CD4-positive, alpha-beta T cell treated with Interferon gamma for 1 hour (primary cell): ENCODE measurements around the gene P2RX6.

Experiments
- DNase-seq: peaks from one replicate; pipeline ENCODE4 v3.0.0-alpha.2; 2020

P2RX6 gene

DNA sequence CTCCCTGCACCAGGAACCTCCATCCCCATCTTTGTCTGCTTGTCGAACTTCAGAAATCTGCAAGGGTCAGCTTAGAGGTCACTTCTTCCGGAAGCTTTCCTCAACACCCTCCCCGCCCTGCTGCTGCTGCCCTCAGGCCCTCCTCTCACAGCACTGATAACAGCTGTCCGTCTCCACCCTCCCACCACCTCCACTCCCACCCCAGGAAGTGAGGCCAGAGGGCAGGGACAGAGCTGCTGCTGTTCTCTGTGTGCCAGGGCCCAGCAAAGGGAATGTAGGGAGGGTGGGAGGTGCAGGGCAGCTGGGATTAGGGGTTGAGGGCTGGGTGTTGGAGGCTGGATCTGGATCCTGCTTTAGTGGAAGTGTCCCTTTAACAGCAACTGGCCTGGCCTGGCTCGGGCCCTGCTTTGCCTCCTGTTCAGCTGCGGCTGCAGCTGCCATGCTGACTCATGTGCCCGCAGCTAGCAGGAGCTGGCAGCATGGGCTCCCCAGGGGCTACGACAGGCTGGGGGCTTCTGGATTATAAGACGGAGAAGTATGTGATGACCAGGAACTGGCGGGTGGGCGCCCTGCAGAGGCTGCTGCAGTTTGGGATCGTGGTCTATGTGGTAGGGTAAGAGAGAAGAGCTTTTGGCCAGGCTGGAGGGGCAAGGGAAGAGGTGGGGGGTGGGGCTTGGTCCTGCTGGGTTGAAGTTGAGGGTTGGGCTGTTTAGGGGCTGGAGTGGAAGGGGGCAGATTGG, at the start of gene P2RX6:
Gene P2RX6 (plus strand): TSS at position 440 of the 740 bp plus-strand sequence. CDS start 10 bp downstream, at position 450.
- no peak for DNase-seq

DNA sequence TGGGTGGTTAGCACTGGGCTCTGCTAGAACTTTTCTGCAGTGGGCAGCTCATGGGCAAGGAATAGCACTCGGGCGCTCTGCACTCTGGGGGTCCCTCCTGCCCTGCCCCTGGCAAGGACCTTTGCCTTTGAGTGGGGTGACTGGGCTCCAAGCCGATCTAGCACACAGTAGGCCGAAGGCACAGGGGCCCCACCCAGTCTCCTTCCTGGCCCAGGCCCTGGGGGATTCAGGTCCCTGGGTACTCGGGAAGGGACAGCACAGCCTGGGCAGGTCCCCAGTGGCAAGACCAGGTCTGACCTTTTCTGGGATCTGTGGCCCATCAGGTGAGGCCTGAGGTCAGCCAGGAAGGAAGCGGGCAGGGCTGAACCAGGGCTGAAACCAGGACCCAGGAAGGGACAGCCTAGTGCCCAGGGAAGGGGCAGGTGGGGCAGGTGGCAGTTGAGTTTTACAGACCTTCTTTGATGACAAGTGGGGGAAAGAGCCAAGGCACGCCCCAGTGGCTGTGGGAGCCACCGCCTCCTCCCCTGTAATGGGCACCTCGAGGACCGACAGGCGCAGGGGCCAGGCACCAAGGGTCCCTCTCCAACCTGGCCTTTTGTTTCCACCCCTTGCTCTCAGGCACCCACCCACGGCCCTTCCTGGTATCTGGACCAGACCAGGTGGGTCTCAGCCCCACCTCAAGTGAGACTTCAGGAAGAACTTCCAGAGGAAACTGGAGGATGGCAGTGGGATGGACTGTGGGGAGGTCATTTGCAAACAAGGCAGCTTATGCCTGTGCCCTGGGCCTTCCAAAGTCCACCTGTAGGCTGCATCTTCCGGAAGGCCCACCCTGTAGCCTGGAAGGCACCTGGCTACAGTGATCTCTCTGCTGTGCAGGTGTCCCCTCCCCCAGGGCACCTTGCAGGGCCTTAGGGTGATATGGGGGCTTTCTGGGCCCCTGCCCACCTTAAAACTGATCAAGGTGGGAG, 48.8 kb upstream of the P2RX6 start:
- DNase-seq = no peak

DNA sequence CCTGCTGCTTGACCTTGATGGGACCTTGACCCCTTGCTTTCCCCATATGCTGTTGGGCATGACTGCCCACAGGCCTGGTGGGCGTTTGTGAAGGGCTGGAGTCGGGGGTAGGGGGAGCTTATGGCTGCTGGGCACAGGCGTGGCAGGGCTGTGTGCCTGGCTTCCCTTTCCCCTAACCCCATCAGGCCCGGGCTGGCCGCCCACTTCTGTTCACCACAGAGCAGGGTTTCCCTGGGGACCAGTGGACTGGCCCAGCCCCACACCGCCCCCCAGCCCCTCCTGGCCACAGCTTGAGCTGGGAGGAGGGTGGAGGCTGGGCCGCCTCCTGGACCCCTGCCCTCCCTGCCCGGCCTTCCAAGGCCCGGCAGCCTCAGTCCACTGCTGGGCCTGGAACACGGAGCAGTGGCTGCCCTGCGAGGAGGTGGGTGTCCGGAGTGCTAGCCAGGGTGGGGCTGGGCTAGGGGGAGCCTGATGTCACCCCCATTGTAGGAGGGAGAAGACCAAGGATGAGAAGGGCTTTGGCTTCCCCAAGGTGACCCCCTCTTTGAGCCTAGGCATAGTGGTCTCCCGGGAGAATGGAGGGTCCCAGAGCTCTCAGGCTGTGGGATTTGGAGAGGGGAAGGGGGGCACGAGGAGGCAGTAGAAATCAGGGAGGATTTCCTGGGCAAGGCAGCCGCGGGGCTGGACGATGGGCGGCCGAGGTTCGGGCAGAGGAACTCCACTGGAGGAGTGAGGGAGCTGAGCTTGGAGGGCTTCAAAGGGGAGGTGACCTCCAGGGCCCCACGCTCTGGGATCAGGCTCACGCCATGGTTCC, 47.9 kb upstream of the P2RX6 start, which contains the start of gene AIFM3:
Gene AIFM3 (plus strand): TSS at position 373 of the 814 bp plus-strand sequence. CDS start 690 bp downstream, outside the sequence.
- DNase-seq = no peak

DNA sequence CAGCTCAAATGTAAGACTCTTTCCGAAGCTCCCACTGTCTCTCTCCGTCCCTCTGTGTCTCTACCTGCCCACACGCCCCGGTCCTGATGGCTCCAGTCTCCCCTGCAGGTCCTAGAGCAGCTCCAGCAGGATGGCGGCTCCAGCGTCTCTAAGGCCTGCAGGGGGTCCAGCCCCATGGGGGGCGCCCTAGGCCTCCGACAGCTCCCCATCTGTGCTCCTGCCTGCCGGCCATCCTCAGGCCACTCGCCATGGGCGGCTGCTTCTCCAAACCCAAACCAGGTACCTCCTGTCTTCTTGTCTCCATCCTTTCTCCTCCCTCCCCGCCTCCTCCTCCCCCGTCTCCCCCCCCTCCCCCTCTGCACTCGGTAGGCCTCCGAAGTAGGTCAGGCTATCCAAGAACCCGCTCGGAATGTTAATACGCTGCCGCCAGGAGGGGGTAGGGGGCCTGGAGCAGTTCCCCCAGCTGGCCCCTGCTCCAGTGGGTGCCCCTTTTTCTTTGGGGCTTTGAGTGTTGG, 47.2 kb upstream of the P2RX6 start:
- no peak for DNase-seq

DNA sequence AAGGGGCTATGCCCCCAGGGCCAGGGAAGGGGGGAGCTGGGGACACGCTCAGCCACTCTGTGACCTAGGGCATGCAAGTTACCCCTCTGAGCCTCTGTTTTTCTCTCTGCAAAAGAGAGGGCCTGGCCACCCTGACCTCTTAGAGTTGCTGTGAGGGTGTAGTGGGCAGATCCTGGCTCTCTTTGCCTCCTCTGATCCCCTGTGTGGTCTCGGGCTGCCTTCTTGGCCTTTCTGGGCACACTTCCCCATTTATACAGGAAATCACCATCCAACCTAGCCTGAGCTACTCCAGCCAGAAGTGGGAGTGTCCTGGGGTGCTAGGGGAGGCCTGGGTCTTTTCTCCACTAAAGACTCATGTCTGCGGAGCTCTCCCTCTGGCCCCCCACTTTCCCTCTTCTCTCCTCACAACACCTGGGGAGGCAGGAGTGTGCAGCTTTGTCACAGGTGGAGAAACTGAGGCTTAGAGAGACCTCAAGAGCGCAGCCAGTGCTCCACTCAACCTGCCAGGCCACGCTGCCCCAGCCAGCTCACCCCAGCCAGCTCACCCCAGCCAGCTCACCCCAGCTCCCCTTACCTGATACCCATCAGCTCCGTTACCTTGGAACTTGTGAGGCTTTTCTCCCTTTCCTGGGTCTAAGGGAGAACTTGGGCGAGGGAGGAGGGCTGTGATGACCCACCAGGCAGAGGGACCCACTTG, 46.5 kb upstream of the P2RX6 start:
- peak; percentile 20 for DNase-seq

DNA sequence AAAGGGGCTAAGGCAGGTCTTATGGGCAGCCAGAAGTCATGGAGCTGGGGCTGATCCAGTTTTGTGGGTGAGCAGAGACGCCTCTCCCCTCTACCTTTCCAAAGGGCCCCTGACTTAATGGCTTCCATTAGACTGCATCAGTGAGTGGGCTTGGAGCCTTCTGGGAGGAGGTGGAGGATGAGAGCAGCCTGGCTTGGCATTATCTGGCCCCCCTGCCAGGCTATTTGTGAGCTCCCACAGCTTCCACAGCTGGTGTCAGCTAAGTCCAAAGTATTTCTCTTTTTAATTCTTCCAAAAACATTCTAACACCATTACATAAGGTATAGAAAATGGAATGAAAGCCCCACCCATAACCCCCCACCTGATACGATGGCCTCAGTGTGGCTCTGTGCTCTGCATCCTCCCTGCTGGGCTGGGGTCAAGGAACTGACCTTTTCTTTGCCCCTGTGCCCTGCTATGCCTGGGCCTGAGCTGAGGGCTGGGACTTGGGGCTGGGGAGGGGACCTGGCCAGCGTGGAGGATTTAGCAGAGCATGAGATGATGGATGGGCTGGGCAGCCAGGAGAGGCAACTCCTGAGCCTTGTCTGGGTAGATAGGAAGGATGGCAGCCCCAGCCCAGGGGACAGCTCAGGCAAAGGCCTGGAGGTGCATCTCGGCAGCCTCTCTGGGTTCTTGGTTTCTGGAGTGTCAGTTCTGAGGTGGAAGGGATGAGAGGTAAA, 43.9 kb upstream of the P2RX6 start:
- DNase-seq = no peak

DNA sequence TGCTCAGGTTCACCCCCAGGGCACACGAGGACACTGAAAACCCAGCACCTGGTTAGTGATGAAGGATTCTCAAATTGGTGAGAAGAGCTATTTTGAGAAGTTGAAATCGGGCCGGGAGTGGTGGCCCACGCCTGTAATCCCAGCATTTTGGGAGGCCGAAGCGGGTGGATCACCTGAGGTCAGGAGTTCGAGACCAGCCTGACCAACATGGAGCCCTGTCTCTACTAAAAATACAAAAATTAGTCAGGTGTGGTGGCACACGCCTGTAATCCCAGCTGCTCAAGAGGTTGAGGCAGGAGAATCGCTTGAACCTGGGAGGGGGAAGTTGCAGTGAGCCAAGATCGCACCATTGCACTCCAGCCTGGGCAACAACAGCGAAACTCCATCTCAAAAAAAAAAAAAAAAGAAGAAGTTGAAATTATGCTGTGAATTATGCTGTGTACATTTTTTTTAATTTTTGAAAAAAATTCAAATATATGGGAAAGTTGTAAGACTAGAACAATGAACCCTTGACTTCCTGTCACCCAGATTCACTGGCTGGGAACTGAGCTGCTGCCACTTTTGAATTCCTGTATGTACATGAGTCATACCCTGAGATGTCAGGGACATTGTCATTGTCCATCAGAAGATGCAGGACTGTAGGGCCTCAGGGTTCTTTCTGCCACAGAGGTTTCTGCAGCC, 42.8 kb upstream of the P2RX6 start:
- DNase-seq = peak; percentile 34

DNA sequence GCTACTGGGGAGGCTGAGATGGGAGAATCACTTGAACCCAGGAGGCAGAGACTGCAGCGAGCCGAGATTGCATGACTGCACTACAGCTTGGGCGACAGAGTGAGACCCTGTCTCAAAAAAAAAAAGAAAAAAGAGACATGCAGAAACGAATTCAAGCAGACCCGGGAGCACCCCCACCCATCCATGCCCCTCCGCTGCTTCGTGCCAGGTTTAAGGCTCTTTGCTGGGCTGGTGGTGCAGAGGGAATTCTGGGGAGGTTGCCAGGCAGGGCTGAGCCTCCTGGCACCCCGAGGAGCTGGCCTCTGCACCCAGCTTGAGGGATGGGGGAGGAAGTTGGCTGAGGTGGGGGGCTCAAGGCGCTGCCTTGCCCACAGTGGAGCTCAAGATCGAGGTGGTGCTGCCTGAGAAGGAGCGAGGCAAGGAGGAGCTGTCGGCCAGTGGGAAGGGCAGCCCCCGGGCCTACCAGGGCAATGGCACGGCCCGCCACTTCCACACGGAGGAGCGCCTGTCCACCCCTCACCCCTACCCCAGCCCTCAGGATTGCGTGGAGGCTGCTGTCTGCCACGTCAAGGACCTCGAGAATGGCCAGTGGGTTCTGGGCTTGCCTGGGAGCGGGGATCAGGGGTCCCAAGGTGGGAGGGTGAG, 41.9 kb upstream of the P2RX6 start:
- DNase-seq = no peak

DNA sequence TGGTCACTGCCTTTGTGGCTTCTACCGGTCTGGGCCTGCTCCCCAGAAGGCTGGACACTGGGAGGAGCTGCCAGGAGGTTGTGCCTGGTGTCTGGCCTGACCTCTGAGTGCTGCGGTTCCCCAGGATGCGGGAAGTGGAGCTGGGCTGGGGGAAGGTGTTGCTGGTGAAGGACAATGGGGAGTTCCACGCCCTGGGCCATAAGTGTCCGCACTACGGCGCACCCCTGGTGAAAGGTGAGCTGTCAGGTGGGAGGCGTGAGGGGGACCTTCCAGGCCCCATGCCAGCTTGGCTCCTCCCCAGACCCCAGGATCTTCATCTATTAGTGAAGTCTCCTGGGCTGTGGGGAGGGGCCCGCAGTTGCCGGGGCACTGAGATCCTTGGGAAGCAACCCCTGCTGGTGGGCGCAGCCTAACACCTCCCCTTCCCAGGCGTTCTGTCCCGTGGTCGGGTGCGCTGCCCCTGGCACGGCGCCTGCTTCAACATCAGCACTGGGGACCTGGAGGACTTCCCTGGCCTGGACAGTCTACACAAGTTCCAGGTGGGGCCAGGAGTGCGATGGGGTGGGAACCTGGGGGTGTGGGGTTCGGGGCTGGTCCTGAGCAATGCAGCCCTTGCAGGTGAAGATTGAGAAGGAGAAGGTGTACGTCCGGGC, 41.2 kb upstream of the P2RX6 start:
- no peak for DNase-seq

DNA sequence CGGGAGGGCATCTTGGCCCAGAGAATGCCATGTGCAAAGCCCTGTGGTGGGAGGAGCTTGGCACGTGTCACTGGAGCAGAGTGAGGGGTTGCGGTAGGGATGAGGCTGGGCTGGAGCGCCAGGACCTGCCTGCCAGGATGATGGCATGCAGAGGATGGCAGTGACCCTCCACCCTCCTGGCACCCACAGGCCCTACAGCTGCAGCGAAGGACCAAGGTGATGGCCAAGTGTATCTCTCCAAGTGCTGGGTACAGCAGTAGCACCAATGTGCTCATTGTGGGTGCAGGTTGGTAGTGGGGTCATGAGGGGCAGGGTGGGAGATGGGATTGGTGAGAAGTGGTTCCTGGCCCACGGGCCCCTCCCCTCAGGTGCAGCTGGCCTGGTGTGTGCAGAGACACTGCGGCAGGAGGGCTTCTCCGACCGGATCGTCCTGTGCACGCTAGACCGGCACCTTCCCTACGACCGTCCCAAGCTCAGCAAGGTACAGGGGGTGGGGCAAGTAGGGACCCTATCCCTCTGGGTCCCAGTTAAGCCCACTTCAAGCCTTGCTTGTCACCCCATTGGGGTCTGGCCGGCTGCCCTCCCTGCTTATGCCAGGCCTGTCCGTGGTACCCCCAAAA, 40.5 kb upstream of the P2RX6 start:
- no peak for DNase-seq

DNA sequence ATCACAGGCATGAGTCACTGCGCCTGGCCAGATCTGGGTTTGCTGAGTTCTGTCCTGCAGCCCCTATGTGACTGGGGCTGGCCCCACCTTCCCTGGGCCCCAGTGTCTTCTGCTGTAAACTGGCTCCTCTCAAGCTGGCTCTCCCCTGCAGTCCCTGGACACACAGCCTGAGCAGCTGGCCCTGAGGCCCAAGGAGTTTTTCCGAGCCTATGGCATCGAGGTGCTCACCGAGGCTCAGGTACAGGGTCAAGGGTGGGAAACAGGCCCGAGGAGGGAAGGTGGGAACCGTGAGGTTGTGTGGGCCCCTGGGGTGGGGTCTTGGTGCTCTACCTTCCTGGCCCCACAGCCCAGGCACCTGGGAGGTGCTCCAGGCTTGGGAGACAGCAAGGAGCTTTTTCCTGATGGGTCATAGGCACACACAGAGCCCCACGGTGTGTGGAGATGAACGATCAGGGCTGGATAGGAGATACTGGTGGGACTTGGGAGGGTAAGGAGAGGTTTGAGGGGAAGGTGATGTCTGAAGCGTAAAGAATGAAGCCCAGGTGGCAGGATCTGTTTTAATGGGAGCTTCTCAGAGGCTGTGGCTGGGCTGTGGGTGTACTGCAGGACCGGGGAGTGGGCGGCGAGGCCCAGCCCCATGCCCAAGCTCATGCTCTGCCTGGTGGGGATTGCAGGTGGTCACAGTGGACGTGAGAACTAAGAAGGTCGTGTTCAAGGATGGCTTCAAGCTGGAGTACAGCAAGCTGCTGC, 39.2 kb upstream of the P2RX6 start:
- DNase-seq = no peak

DNA sequence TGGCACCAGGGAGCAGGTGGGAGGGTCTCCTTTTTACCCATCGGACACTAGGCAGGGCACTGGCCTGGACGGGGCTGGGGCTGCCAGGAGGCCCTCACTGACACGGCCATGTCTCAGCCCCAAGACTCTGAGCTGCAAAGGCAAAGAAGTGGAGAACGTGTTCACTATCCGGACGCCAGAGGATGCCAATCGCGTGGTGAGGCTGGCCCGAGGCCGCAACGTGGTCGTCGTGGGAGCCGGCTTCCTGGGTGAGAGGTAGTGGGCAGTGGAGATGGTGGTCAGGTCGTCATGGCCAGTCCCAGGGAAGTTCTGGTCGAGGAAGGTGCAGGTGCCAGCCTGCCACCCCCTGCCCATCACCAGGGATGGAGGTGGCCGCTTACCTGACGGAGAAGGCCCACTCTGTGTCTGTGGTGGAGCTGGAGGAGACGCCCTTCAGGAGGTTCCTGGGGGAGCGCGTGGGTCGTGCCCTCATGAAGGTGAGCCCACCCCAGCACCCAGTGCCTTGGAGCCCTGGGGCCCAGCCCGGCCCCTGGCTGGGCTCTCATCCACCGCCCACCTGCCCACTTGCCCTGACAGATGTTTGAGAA, 38.6 kb upstream of the P2RX6 start:
- no peak for DNase-seq

DNA sequence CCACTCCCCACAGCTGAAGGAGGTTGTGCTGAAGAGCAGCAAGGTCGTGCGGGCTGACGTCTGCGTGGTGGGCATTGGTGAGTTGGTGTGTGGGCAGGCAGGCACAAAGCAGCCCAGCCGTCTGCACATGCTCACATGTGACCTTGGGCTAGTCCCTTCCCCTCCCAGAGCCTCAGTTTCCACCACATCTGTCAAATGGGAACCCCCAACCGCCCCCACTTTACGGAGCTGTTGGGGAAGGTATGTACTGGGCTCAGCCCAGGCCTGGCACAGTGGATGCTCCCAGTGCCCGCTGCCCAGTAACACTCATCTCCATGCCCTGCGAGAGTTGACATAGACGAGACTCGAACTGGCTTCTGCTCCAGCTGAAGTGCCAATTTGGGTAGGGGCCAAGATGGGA, 37.9 kb upstream of the P2RX6 start:
- DNase-seq = no peak

DNA sequence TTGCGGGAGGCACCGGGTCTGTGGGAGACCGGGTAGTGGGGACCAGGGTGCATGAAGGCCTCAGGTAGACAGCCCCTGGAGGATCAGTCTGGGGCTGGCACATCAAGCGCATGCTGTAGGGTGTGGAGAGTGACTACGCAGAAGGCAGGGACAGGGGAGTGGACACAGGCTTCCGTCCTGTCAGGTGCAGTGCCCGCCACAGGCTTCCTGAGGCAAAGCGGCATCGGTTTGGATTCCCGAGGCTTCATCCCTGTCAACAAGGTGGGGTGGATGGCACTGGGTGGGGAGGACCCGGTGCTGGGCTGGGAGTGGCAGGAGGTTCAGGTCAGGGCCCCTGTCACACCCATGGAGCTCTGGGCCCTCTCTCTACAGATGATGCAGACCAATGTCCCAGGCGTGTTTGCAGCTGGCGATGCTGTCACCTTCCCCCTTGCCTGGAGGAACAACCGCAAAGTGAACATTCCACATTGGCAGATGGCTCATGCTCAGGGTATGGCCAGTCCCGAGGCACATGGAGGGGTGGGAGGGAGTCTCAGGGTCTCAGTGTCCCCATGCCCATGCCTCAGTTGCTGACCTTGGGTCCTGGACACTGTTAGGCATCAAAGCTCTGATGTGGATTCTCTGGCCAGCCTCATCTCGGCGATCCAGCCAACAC, 37.3 kb upstream of the P2RX6 start:
- no peak for DNase-seq

DNA sequence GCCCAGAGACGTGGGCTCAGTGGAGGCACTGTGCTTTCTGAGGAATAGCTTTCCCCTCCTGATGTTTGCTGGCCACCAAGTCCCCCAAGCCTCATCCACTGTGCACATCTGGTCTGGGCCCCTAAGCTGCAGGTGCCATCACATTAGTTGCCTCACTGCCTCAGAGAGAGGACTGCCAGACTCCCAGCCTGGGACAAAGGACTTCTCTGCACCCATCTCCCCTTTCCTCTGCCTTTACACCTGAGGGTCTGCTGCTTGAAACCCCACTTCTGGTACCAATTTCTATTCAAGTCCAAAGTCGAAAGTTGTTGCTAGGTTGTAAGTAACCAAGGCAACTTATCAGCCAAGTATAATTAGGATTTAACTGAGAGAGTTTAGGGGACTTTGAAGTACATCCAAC, 36.5 kb upstream of the P2RX6 start:
- no peak for DNase-seq

DNA sequence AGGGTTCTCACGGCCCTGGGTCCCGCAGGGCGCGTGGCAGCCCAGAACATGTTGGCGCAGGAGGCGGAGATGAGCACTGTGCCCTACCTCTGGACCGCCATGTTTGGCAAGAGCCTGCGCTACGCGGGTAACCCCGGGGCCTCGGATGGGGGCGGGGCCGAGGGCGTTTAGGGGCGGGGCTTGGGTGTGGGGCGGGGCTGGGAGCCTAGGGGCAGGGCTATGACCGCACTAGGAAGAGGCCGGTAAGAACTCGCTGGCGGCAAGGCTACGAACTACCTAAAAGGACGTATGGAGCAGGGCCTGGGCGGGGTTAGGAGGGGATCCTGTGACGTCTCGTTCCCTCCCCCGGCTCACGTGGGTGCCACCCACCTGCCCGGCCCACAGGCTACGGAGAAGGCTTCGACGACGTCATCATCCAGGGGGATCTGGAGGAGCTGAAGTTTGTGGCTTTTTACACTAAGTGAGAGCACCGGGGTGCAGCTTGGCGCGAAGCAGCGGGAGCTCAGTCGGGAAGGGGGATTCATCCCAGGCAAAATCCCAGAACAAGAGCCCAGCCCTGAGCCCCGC, 35.6 kb upstream of the P2RX6 start:
- peak; percentile 87 for DNase-seq

DNA sequence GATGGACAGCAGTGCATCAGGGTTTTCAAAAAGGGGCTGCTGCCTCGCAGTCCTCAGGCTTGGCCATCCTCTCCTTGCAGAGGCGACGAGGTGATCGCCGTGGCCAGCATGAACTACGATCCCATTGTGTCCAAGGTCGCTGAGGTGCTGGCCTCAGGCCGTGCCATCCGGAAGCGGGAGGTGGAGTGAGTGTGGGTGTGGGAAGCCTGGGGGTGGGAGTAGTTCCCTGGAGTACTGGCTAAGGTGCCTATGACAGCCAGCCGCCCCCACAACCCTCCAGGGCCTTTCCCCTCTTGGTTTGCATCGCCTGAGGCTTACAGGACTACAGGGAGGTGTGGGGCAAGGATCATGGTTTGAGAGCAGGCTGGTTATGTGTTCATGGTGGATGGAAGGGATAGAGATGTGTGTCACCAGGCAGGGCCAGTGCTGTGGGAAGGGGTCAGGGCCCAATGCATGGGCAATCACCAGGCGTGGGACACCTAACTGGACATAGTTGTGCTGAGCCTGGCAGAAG, 35.0 kb upstream of the P2RX6 start:
- no peak for DNase-seq
